Ishikawa (cell line): ENCODE results near the gene PSMB10.

ENCODE experiments used
- CEBPB ChIP-seq: IDR thresholded peaks from 2 replicates; pipeline ENCODE4 v1.6.1; 2012
- EP300 ChIP-seq: IDR thresholded peaks from 2 replicates; pipeline ENCODE4 v1.6.1; 2012; ENCODE audit warnings: borderline replicate concordance
- FOXM1 ChIP-seq: IDR thresholded peaks from 2 replicates; pipeline ENCODE4 v1.6.1; 2012; ENCODE audit warnings: low read depth, borderline replicate concordance
- NFIC ChIP-seq: IDR thresholded peaks from 2 replicates; pipeline ENCODE4 v1.6.1; 2012
- YY1 ChIP-seq: IDR thresholded peaks from 2 replicates; pipeline ENCODE4 v1.6.1; 2012; ENCODE audit warnings: low read depth
- ZBTB7A ChIP-seq: IDR thresholded peaks from 2 replicates; pipeline ENCODE4 v1.6.1; 2012; ENCODE audit warnings: low read depth
- TF ChIP-seq, protein P1 (sequence below): IDR thresholded peaks from 2 replicates; pipeline ENCODE4 v1.6.1; 2012

DNA sequence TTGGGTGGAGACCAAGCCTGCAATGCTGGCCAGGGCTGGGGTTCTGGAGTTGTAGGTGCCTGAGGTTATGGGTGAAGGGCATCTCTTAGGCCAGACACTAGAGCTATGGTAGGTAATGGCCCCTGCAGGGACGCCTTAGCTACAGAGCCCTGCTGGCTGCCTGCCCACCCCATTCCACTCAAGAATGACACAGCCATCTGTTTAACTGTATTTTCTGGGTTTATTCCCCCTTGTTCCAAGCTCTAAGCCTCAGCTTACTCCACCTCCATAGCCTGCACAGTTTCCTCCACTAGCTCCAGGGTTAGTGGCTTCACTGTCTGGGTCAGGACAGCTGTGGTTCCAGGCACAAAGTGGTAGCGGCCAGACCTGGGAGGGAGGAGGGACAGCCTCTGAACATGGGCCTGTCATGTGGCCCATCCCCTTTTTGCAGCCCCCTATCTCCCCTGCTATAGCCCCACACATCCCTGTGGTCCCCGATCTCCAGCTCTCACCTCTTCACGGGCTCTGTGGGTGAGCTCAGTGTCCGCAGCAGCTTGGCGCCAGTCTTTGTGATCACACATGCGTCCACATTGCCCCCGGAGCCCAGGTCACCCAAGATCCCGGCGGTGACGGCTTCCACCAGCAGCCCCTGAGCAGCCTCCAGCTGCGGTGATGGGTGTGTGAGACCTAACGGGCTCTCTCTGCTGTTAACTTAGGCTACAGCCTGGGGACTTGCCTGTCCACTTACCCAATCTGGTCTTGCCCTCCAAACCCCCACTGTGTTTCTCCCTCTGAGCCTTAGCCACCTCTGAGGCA is 2.1 kb downstream of the PSMB10 start:
- TF ChIP-seq EP300: no peak
- TF ChIP-seq CEBPB: no peak
- no peak for TF ChIP-seq ZBTB7A
- TF ChIP-seq, protein P1, sequence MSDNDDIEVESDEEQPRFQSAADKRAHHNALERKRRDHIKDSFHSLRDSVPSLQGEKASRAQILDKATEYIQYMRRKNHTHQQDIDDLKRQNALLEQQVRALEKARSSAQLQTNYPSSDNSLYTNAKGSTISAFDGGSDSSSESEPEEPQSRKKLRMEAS: no peak
- no peak for TF ChIP-seq FOXM1
- no peak for TF ChIP-seq YY1
- no peak for TF ChIP-seq NFIC
